Lower lobe of right lung (tissue), 2 donors: ENCODE measurements around the gene ANKFN1. TPM values are rescaled to one million over a fixed set of nuclear protein-coding genes. Genes with fewer than 3 reads are reported as not detected.

Source experiments
- ATAC-seq, 2 donors: fragments of 200-7000 bp; cut with Tn5 transposase; one replicate each; pipeline ENCODE4 v1.9.1; 2020 to 2022; ENCODE audit warnings: mild to moderate bottlenecking in 2 of 2, moderate library complexity in 2 of 2
- DNase-seq: peaks from one replicate; pipeline ENCODE4 v3.0.0-alpha.2; 2020
- H3K27ac ChIP-seq: fragments of 200-600 bp; one replicate; pipeline ENCODE4 v1.8.0; 2022
- H3K27me3 ChIP-seq: fragments of 200-600 bp; one replicate; pipeline ENCODE4 v1.8.0; 2022; ENCODE audit warnings: low read depth
- H3K36me3 ChIP-seq: fragments of 200-600 bp; one replicate; pipeline ENCODE4 v1.8.0; 2022; ENCODE audit warnings: mild to moderate bottlenecking
- H3K4me1 ChIP-seq: fragments of 200-600 bp; one replicate; pipeline ENCODE4 v1.8.0; 2022
- H3K4me3 ChIP-seq: fragments of 200-600 bp; one replicate; pipeline ENCODE4 v1.8.0; 2022; ENCODE audit warnings: mild to moderate bottlenecking
- H3K9me3 ChIP-seq: fragments of 200-600 bp; one replicate; pipeline ENCODE4 v1.8.0; 2022
- CTCF ChIP-seq: fragments of 200-600 bp; IDR thresholded peaks from one replicate; pipeline ENCODE4 v1.8.0; 2022; ENCODE audit warnings: antibody characterized with exemption, mild to moderate bottlenecking
- intact Hi-C: fragments of 100-400 bp; cut with DNase I; formaldehyde crosslinking; loops from one replicate; pipeline ENCODE4 v1.11.0; 2022
- total RNA-seq: library from RNA; stranded (reverse); fragmentation: NEBNext Ultra II Directional; extraction: Animal tissue kit (Norgen Biotek cat#: 25700); gene quantifications from one replicate; pipeline ENCODE4 v1.2.1, GENCODE V29; 2021
- donor health status: DM: no; HTN: yes; CAD: no; lungs with severe emphysema.

ANKFN1 gene
- total RNA-seq, 1 donor from 2014 or later: 4.3 TPM

- Histone ChIP-seq H3K27me3 (no peaks in the 10 kb centered on the region), H3K4me1 (no peaks in the 10 kb centered on the region), H3K27ac (no peak overlapping the region), H3K4me3 (no peak overlapping the region), H3K36me3 (no peaks in the 10 kb centered on the region), H3K9me3 (no peaks in the 10 kb centered on the region)
- DNase-seq (no peak), ATAC-seq (no peak)
- TF ChIP-seq CTCF: no peak
- intact Hi-C loops: no loop called here
These were observed 78.4 kb downstream of the ANKFN1 start for GRCh38 chr17:56231693-56232092.

- Histone ChIP-seq H3K9me3 (no peaks in the 10 kb centered on the region), H3K27me3 (no peaks in the 10 kb centered on the region), H3K4me3 (no peak overlapping the region), H3K4me1 (no peaks in the 10 kb centered on the region), H3K36me3 (no peaks in the 10 kb centered on the region), H3K27ac (no peak overlapping the region)
- no peak for TF ChIP-seq CTCF
- intact Hi-C loops: no loop called here
- DNase-seq: no peak
- ATAC-seq: no peak
These were observed 91.1 kb downstream of the ANKFN1 start for GRCh38 chr17:56244268-56244890.

- Histone ChIP-seq H3K27ac (no peak overlapping the region), H3K4me1 (no peaks in the 10 kb centered on the region), H3K27me3 (no peaks in the 10 kb centered on the region), H3K4me3 (no peak overlapping the region), H3K9me3 (no peaks in the 10 kb centered on the region), H3K36me3 (no peaks in the 10 kb centered on the region)
- TF ChIP-seq CTCF: no peak
- intact Hi-C loops: no loop called here
- no peak for ATAC-seq
- DNase-seq: no peak
These were observed 94.5 kb downstream of the ANKFN1 start for GRCh38 chr17:56247816-56248215.

- no peaks in the 10 kb centered on the region for H3K27me3 ChIP-seq
- DNase-seq (no peak), ATAC-seq (no peak)
- no peak for TF ChIP-seq CTCF
- intact Hi-C loops: no loop called here
- no peak overlapping the region for H3K27ac ChIP-seq
- no peaks in the 10 kb centered on the region for H3K4me1 ChIP-seq
- no peaks in the 10 kb centered on the region for H3K9me3 ChIP-seq
- no peaks in the 10 kb centered on the region for H3K36me3 ChIP-seq
- H3K4me3 ChIP-seq: no peak overlapping the region
These were observed 103.8 kb downstream of the ANKFN1 start for GRCh38 chr17:56257075-56257474.

- DNase-seq: no peak
- no peaks in the 10 kb centered on the region for H3K36me3 ChIP-seq
- intact Hi-C loops: no loop called here
- no peaks in the 10 kb centered on the region for H3K4me1 ChIP-seq
- no peaks in the 10 kb centered on the region for H3K27me3 ChIP-seq
- no peaks in the 10 kb centered on the region for H3K9me3 ChIP-seq
- TF ChIP-seq CTCF: no peak
- no peak overlapping the region for H3K27ac ChIP-seq
- no peak for ATAC-seq
- H3K4me3 ChIP-seq: no peak overlapping the region
These were observed 107.2 kb downstream of the ANKFN1 start for GRCh38 chr17:56260376-56261002.
